Pons (tissue), 1 donor: ENCODE results near the gene KHDRBS2.
"Not testable (repeated sequence)": the region's sequence is repeated elsewhere in the genome, so short reads cannot be mapped to it uniquely, and the experiment has no call there.

Source experiments
- DNase-seq: peaks from one replicate; pipeline ENCODE4 v3.0.0-alpha.2; 2016; ENCODE audit warnings: low spot score

KHDRBS2 gene

GRCh38 chr6:61868507-61869080, 417.4 kb downstream of the KHDRBS2 start:
- no peak for DNase-seq

GRCh38 chr6:61867635-61868034, 418.4 kb downstream of the KHDRBS2 start:
- DNase-seq = no peak

DNA sequence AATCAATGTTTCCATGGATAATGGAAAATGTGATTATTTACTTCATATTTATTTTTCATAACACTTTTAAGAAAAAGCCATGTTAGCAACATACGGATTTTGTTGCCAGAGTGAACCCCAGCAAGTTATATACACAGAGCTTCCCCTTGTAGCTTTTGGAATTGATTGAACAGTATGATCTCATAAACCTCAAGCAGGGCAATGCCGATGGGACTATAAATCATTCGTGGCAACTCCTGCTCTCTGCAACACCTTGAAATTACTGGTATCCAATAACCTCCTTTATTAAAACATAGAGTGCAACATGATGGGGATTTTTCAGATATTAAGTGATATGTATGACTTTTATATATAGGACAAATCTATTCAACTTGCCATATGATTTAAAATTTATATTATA, 428.5 kb downstream of the KHDRBS2 start:
- no peak for DNase-seq

DNA sequence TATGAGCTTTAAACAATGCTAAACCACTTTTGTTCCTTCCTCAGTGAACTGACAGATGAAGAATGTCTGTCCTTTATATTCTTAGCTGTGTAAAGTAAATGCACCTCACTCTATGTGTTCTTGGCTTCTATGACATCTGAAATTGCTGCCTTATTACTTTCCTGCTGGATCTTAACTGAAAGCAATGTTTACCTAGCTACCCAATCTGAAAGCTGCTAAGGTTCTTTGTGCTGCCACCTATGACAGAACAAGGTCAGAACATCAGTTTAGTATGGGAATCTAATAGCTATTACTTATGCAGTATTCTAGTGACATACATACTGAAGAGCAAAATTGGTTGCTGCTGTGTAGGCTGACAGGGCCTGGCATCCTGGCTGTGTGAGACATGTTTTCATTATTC, 444.1 kb downstream of the KHDRBS2 start:
- no peak for DNase-seq

- no peak for DNase-seq
Observed at GRCh38 chr6:61835237-61835636, 450.8 kb downstream of the KHDRBS2 start.

- DNase-seq = no peak
Observed at GRCh38 chr6:61833176-61833755, 452.8 kb downstream of the KHDRBS2 start.

GRCh38 chr6:61817716-61818115, 468.3 kb downstream of the KHDRBS2 start:
- no peak for DNase-seq

DNA sequence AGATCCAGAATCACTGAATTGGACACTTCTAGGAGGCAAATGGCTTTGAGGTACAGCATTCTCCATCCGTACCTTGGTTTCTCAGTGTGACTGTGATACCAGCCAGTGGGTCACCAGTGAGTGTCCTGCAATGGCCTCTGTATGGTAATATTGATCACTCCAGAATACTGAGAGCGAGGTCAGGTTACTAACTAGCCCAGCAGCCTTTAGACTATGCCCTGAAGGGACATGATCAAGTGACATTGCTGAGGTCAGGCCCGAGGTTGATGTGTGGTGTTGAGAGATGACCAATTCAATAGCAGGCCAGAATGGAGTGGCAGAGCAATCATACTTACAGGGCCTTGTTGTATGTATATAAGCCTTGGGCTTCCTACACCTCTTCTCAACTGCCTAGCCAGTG, 476.0 kb downstream of the KHDRBS2 start:
- no peak for DNase-seq

GRCh38 chr6:61809004-61809595, 476.9 kb downstream of the KHDRBS2 start:
- peak; percentile 86 for DNase-seq

DNA sequence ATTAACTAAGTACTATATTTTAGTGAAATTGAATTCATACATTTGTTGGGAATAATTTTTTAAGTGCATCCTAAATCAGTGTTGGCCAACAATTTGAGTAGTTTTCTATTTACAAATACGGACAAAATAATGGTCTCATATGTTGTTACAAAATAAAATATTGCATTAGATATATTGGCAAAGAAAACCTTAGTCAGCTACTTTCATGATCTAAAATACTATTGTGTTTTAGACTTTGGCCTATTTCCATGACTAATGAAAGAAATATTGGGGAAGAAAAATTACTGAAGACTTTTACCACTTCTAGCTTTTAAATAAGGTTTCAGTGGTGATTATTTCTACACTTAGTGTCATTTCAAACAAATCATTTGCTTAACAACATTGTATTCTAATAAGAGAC, 498.0 kb downstream of the KHDRBS2 start:
- DNase-seq = no peak

GRCh38 chr6:61769446-61769845, 516.6 kb downstream of the KHDRBS2 start:
- DNase-seq = not testable (repeated sequence)

DNA sequence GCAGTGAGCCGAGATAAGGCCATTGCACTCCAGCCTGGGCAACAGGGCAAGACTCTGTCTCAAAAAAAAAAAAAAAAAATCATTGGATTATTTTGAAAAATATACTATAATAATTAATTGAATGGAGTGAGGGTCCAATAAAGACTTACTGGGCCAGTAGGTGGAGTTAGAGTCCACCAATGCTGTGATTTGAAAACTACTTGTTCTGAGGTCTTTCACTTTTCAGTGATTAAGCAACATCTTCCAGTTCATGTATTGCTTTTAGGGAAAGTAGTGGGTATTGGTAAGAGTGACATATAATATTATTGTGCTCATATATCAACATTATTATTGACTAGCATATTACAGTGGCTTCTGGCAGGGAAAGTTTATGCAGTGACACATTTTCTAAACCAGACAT, 530.3 kb downstream of the KHDRBS2 start:
- no peak for DNase-seq

DNA sequence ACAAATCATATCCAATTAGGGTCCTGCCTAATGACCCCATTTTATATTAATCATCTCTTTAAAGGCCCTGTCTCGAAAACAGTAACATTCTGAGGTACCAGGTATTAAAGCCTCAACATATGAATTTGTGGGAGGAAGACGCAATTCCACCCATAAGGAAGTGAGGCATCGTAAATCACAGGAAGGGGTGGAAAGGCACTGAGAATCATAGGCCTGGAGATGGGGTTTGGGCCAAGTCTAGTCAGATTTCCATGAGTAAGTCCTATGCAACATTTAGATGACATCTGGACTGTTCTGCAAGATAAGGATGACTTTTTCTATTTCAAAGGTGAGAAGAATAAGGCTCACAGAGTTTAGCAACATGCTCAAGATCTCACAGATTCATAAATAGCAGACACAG, 534.0 kb downstream of the KHDRBS2 start:
- DNase-seq = no peak

DNA sequence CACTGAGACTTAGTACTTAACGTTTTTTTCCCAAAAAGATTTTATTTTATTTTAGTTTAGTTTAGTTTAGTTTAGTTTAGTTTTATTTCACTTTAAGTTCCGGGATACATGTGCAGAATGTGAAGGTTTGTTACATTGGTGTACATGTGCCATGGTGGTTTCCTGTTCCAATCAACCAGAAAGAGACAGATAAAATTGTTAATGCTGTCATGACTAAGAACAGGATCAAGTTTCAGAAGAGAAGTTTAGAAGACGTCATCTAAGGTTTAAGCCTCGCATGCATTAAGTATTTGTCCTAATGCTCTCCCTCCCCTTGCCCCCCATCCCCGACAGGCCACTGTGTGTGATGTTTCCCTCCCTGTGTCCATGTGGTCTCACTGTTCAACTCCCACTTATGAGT, 540.0 kb downstream of the KHDRBS2 start:
- DNase-seq = no peak

DNA sequence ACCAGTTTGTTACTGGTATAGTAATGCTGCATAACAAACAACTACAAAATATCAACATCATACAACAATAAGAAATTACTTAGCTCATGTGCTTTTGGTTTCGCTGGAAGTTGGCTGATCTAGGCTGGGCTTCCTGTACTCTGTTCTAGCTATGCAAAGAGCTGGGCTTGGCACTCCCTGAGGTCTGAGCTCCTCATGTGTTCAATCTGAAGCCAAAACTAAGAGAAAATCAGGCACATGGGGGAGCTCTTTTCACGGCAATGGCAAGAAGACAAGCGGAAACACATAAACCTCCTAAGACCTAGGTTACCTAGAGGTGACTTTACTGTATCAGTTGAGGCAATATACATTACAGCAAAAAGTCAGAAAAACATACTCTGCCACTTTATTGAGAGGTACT, 574.2 kb downstream of the KHDRBS2 start:
- no peak for DNase-seq

- DNase-seq = no peak
Observed at GRCh38 chr6:61688165-61688564, 597.9 kb downstream of the KHDRBS2 start.

DNA sequence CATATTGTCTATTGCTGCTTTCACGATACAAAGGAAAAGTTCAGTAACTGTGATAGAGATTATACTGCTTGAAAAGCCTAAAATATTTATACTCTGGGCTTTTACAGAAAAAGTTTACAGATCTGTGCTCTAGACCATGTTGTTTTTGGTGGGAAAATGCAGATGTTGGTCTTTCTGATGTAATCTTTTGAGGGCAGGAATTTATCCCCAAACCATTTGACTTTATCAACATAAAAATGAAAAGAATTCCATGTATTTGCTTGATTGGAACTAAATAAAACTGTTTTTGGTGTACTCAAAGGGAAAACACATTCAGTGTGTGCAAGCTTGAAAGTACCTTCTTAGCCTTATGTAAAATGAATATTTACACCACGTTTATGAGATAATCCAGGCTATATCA, 603.5 kb downstream of the KHDRBS2 start:
- DNase-seq = no peak

- DNase-seq = no peak
Observed at GRCh38 chr6:61679625-61680024, 606.4 kb downstream of the KHDRBS2 start.

DNA sequence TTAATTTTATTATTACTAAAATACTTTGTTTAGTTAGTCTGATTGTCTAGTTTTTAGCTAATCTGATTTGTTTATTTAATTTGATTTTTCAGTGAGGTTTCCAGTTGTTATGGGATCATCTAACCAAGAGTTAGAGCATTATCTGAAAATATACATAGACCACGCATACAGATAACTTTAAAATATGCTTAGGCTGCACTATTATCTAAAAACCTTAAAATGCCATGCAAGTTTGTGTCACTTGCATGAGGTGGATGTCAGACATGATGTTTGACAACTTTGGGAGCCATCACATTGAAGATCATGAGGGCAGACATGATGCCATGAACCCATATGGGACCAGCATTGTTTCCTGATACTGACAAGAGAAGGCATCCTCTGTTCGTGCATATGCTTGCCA, 610.3 kb downstream of the KHDRBS2 start:
- no peak for DNase-seq

DNA sequence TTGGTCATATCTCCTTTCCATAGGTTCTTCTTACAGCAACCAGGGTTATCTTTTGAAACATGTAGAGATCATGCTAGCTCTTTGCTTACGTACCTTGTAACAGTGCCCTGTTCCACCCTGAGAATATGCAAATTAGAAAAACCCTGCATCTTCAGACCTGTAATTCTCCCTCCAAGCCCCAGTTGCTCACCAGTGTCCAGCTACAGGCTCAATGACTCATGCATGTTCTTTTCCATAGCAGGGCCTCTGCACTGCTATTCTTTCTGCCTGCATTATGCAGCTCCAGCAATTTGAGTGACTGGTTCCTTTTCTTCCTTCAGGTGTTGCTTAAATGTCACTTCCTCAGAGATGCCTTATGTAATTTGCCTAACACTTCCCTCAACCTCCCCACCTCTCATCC, 636.2 kb downstream of the KHDRBS2 start:
- no peak for DNase-seq

GRCh38 chr6:61640463-61640862, 645.6 kb downstream of the KHDRBS2 start:
- no peak for DNase-seq
